HFFc6 (cell line): Measurements from ENCODE around the gene HTD2. TPM values are rescaled to one million over a fixed set of nuclear protein-coding genes. Genes with fewer than 3 reads are reported as not detected.

ENCODE experiments used
- DNase-seq: peaks from one replicate; pipeline ENCODE4 v3.0.0-alpha.2; 2018
- H3K27ac Mint-ChIP-seq: 2 replicates; pipeline ENCODE4 v1.8.0; 2020; ENCODE audit warnings: mild to moderate bottlenecking, mixed read lengths
- H3K27me3 Mint-ChIP-seq: 2 replicates; pipeline ENCODE4 v1.8.0; 2021; ENCODE audit warnings: mild to moderate bottlenecking, moderate library complexity, mixed read lengths; ENCODE audit not compliant: insufficient read depth
- H3K36me3 Mint-ChIP-seq: 2 replicates; pipeline ENCODE4 v1.8.0; 2021; ENCODE audit warnings: low read depth, mixed read lengths
- H3K4me1 Mint-ChIP-seq: 2 replicates; pipeline ENCODE4 v1.8.0; 2020; ENCODE audit warnings: low read depth, mixed read lengths
- H3K4me3 Mint-ChIP-seq: 2 replicates; pipeline ENCODE4 v1.8.0; 2020; ENCODE audit warnings: mild to moderate bottlenecking, moderate library complexity, mixed read lengths
- H3K9me3 Mint-ChIP-seq: 2 replicates; pipeline ENCODE4 v1.8.0; 2020; ENCODE audit warnings: mild to moderate bottlenecking, mixed read lengths
- CTCF ChIP-seq: fragments of 200-600 bp; sonication (generic); IDR thresholded peaks from 2 replicates; pipeline ENCODE4 v1.5.0; 2021; ENCODE audit warnings: antibody characterized with exemption, mild to moderate bottlenecking
- total RNA-seq, 6 experiments: library from RNA; stranded (reverse); fragmentation: NEBNext Ultra II Directional; extraction: Animal tissue kit (Norgen Biotek cat#: 25700); gene quantifications; 2 replicates in 1 of 6; 3 replicates in 5 of 6; pipeline ENCODE4 v1.2.3, GENCODE V29; 2021

The HTD2 gene
- total RNA-seq, 6 experiments from 2014 or later, result 5.1 to 8.7 (median 6.3) TPM

- Mint-ChIP-seq H3K27ac (no peak overlapping the region), H3K4me1 (peaks cover 19% of the 10 kb centered on the region), H3K9me3 (no peaks in the 10 kb centered on the region), H3K27me3 (0 out of 2 replicates have a peak, but pooled peaks cover 2% of the 10 kb centered on the region), H3K4me3 (no peak overlapping the region), H3K36me3 (no peaks in the 10 kb centered on the region; the same call in 1 of the 2 replicates)
- DNase-seq, result no peak
- no peak for TF ChIP-seq CTCF
These were observed 51.1 kb downstream of the HTD2 start for GRCh38 chr3:58357402-58357801.

GRCh38 chr3:58358092-58358491 is 51.8 kb downstream of the HTD2 start:
- no peaks in the 10 kb centered on the region for H3K9me3 Mint-ChIP-seq
- DNase-seq, result no peak
- H3K27ac Mint-ChIP-seq, result no peak overlapping the region
- peaks cover 19% of the 10 kb centered on the region for H3K4me1 Mint-ChIP-seq
- H3K27me3 Mint-ChIP-seq, result 0 out of 2 replicates have a peak, but pooled peaks cover 2% of the 10 kb centered on the region
- no peak for TF ChIP-seq CTCF
- no peak overlapping the region for H3K4me3 Mint-ChIP-seq
- H3K36me3 Mint-ChIP-seq, result no peaks in the 10 kb centered on the region; the same call in 1 of the 2 replicates

GRCh38 chr3:58358808-58359207 is 52.5 kb downstream of the HTD2 start:
- no peak for TF ChIP-seq CTCF
- H3K9me3 Mint-ChIP-seq, result no peaks in the 10 kb centered on the region
- peaks cover 14% of the 10 kb centered on the region for H3K4me1 Mint-ChIP-seq
- no peak overlapping the region for H3K4me3 Mint-ChIP-seq
- H3K27ac Mint-ChIP-seq, result no peak overlapping the region
- peaks cover 7% of the 10 kb centered on the region for H3K36me3 Mint-ChIP-seq
- no peak for DNase-seq
- 0 out of 2 replicates have a peak, but pooled peaks cover 2% of the 10 kb centered on the region for H3K27me3 Mint-ChIP-seq

- no peak for TF ChIP-seq CTCF
- peaks cover 11% of the 10 kb centered on the region for H3K36me3 Mint-ChIP-seq
- 0 out of 2 replicates have a peak, but pooled peaks cover 2% of the 10 kb centered on the region for H3K27me3 Mint-ChIP-seq
- H3K4me3 Mint-ChIP-seq, result no peak overlapping the region
- H3K27ac Mint-ChIP-seq, result no peak overlapping the region
- no peak for DNase-seq
- H3K4me1 Mint-ChIP-seq, result 0 out of 2 replicates have a peak, but pooled peaks cover 9% of the 10 kb centered on the region
- H3K9me3 Mint-ChIP-seq, result no peaks in the 10 kb centered on the region
These were observed 53.3 kb downstream of the HTD2 start for GRCh38 chr3:58359621-58360020.

- TF ChIP-seq CTCF, result no peak
- no peaks in the 10 kb centered on the region for H3K9me3 Mint-ChIP-seq
- H3K4me1 Mint-ChIP-seq, result peaks cover 12% of the 10 kb centered on the region
- no peak overlapping the region for H3K27ac Mint-ChIP-seq
- no peak for DNase-seq
- H3K36me3 Mint-ChIP-seq, result peaks cover 11% of the 10 kb centered on the region
- 0 out of 2 replicates have a peak, but pooled peaks cover 2% of the 10 kb centered on the region for H3K27me3 Mint-ChIP-seq
- H3K4me3 Mint-ChIP-seq, result no peak overlapping the region
These were observed 55.5 kb downstream of the HTD2 start for GRCh38 chr3:58361866-58362265.

GRCh38 chr3:58366699-58367098 is 60.4 kb downstream of the HTD2 start:
- DNase-seq, result no peak
- Mint-ChIP-seq H3K4me1 (peaks cover 10% of the 10 kb centered on the region), H3K27ac (no peak overlapping the region), H3K4me3 (no peak overlapping the region), H3K9me3 (no peaks in the 10 kb centered on the region), H3K27me3 (no peaks in the 10 kb centered on the region), H3K36me3 (peaks cover 11% of the 10 kb centered on the region; the same call in 1 of the 2 replicates)
- no peak for TF ChIP-seq CTCF
